GM18951 (cell line): ENCODE measurements around the gene CXCL8.

ENCODE experiments used
- POLR2A ChIP-seq: IDR thresholded peaks from 4 replicates; pipeline ENCODE4 v1.6.1; 2011; ENCODE audit warnings: mild to moderate bottlenecking; ENCODE audit not compliant: insufficient read length, insufficient read depth; ENCODE audit errors: extremely low read depth
- in situ Hi-C: fragments of 300-500 bp; cut with MboI; formaldehyde crosslinking; loops from one replicate; pipeline ENCODE4 v1.12.0; 2022; ENCODE audit warnings: low sequenced_read_pairs, mixed read lengths, inconsistent platforms; ENCODE audit not compliant: unreplicated experiment

The CXCL8 gene

DNA sequence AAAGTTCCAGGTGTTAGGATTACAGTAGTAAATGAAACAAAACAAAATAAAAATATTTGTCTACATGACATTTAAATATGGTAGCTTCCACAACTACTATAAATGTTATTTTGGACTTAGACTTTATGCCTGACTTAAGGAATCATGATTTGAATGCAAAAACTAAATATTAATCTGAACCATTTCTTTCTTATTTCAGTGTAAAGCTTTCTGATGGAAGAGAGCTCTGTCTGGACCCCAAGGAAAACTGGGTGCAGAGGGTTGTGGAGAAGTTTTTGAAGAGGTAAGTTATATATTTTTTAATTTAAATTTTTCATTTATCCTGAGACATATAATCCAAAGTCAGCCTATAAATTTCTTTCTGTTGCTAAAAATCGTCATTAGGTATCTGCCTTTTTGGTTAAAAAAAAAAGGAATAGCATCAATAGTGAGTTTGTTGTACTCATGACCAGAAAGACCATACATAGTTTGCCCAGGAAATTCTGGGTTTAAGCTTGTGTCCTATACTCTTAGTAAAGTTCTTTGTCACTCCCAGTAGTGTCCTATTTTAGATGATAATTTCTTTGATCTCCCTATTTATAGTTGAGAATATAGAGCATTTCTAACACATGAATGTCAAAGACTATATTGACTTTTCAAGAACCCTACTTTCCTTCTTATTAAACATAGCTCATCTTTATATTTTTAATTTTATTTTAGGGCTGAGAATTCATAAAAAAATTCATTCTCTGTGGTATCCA is 1.6 kb downstream of the CXCL8 start:
- TF ChIP-seq POLR2A, result no peak
- in situ Hi-C loops, result no loop called here

- TF ChIP-seq POLR2A, result no peak
- in situ Hi-C loops, result no loop called here
Measured at GRCh38 chr4:73742490-73743160, 2.3 kb downstream of the CXCL8 start.

DNA sequence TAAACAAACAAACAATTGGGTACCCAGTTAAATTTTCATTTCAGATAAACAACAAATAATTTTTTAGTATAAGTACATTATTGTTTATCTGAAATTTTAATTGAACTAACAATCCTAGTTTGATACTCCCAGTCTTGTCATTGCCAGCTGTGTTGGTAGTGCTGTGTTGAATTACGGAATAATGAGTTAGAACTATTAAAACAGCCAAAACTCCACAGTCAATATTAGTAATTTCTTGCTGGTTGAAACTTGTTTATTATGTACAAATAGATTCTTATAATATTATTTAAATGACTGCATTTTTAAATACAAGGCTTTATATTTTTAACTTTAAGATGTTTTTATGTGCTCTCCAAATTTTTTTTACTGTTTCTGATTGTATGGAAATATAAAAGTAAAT is 2.9 kb downstream of the CXCL8 start:
- no peak for TF ChIP-seq POLR2A
- in situ Hi-C loops, result no loop called here

- in situ Hi-C loops, result no loop called here
- no peak for TF ChIP-seq POLR2A
Measured at GRCh38 chr4:73743795-73744194, 3.4 kb downstream of the CXCL8 start.

DNA sequence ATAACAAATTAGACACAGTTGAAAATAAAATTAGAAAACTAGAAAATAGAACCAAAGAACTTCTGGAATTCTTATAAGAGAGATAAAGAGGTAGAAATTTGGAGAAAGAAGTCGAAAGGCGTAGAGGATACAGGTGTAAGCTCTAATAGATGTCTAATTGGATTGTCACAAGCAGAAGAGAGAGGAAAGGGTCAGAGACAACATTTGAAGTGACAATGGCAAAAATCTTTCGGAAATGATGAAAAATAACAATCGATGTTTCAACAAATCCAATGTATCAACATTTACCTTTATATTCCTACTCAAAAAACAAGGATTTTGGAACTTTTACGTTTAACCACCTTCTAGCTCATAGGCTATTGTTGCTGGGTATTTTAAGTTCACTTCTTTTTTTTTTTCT is 3.8 kb downstream of the CXCL8 start:
- in situ Hi-C loops, result no loop called here
- TF ChIP-seq POLR2A, result no peak

- in situ Hi-C loops, result no loop called here
- no peak for TF ChIP-seq POLR2A
Measured at GRCh38 chr4:73750730-73751129, 10.4 kb downstream of the CXCL8 start.

DNA sequence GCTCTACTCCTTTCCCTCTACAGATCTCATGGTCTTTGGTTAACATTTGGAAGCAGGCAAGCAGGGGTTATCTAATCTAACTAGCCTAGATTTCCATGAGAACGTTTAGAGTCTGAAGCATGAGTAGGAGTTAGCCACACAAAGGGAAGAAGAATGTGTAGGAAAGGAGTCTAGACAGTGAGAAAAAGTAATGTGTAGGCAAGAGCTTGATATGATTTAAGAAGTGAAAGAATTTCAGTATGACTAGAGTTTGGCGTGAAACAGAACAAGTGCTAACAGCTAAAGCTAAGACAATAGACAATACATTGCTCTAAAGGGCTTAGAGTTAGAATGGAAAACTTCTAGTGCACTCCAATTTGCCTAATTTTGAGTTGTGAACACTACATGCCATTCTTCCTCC is 10.8 kb downstream of the CXCL8 start:
- in situ Hi-C loops, result no loop called here
- TF ChIP-seq POLR2A, result no peak

GRCh38 chr4:73751830-73752229 is 11.5 kb downstream of the CXCL8 start:
- TF ChIP-seq POLR2A, result no peak
- in situ Hi-C loops, result no loop called here

DNA sequence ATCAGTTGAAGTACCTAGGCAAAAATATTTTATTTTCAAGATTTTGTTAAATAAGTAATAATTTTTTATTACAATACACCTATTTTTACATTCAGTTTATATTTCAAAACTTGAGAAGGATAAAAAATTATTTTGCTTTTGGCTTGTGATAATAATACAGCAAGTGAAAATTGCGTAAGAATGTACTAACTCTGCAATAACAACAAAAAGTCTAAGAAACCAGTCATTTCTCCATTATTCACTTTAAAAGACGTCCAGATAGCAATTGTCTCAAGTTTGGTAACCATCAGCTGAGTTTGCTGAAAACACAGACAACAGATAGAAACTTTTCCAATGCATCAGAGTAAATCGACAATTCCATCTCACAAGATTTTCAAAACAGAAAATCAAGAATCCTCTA is 12.1 kb downstream of the CXCL8 start:
- TF ChIP-seq POLR2A, result no peak
- in situ Hi-C loops, result no loop called here

GRCh38 chr4:73753215-73753614 is 12.8 kb downstream of the CXCL8 start:
- TF ChIP-seq POLR2A, result no peak
- in situ Hi-C loops, result no loop called here

DNA sequence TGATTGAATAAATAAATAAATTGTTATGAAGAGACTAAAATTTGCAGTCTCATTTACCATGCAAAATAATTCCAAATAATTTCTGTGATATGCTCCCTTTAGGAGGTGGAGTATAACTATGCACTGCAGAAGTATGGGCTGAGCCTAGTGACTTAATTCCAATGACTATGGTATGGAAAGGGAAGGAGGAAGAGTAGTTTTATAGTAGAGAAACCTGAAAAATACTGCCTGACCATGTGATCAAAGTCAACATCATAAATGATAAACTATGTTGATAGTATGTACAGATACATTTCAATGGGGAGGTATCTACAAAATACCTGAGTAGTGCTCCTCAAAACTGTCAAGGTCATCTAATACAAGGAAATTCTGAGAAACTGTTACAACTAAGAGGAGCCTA is 14.6 kb downstream of the CXCL8 start:
- in situ Hi-C loops, result no loop called here
- no peak for TF ChIP-seq POLR2A

DNA sequence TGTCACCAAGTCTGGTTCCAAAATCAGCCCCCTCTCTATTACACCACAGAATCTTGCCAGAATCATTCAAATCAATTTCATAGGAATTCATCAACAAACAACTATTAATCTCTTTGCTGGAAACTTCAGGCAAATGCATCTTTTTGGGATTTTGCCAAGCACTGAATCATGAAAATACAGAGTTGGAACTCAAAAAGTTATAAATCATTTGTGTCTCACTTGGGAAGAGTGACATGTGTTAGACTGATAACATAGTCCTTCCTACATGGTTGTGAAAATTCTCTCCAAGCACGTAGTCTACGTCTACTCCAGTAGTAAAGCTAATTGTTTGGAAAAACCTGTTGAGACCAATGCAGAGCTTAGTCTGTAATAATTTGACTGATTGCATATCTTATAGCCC is 19.0 kb downstream of the CXCL8 start:
- in situ Hi-C loops, result no loop called here
- no peak for TF ChIP-seq POLR2A

DNA sequence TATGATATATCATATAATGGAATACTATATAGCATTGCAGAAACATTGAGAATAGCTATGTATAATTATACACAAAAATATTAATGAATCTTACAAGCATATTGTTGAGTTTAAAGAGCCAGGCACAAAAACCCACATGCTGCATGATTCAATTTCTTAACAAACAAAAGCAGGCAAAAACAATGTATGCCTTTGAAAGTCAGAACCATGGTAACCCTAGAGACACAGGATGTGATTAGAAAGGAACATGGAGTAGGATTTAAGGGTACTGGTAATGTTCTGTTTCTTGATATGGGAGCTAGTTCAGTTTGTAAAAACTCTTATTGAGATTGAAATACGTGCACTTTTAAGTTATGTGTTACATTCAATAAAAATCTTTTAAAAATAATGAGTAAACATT is 21.5 kb downstream of the CXCL8 start:
- no peak for TF ChIP-seq POLR2A
- in situ Hi-C loops, result no loop called here

DNA sequence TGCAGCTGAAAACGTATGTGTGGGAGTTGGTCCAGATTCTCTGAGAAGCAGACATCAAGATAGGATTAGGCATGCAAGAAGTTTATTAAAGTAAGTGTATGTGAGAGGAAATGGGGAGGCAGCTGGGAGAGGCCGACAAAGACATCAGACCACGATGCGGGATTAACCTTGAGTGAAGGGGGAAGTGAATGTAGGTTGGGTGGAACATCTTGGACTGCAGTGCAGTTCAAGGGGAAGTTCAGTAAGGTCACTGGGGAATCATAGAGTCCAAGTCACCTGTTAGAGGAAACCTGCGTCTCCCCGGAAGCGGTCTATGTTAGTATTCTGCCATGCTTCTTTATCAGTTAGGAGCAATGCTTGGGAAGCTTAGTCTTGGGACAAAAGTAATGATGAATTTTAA is 22.0 kb downstream of the CXCL8 start:
- in situ Hi-C loops, result no loop called here
- no peak for TF ChIP-seq POLR2A
